GM23248 (cell line): Measurements from ENCODE around the gene PYY. TPM values are rescaled to one million over a fixed set of nuclear protein-coding genes. Genes with fewer than 3 reads are reported as not detected.

Experiments used
- DNase-seq: peaks from one replicate; pipeline ENCODE4 v3.0.0-alpha.2; 2015
- H2AFZ ChIP-seq: fragments of 200-600 bp; sonication (generic); 2 replicates; pipeline ENCODE4 v1.6.1; 2016; ENCODE audit warnings: antibody characterized with exemption
- H3F3A ChIP-seq: fragments of 200-600 bp; sonication (generic); 2 replicates; pipeline ENCODE4 v1.6.1; 2016; ENCODE audit warnings: mild to moderate bottlenecking, antibody characterized with exemption, mixed run types; ENCODE audit not compliant: insufficient read depth
- H3K27ac ChIP-seq: fragments of 200-600 bp; sonication (generic); 2 replicates; pipeline ENCODE4 v1.5.1; 2016; ENCODE audit warnings: mild to moderate bottlenecking
- H3K27me3 ChIP-seq: fragments of 200-600 bp; sonication (generic); replicated peaks from 2 replicates; pipeline ENCODE4 v1.6.1; 2016; ENCODE audit warnings: mild to moderate bottlenecking; ENCODE audit not compliant: insufficient read depth
- H3K36me3 ChIP-seq: fragments of 200-600 bp; sonication (generic); 2 replicates; pipeline ENCODE4 v1.6.1; 2016; ENCODE audit warnings: low read depth, mild to moderate bottlenecking
- H3K4me1 ChIP-seq: fragments of 200-600 bp; sonication (generic); 2 replicates; pipeline ENCODE4 v1.6.1; 2016; ENCODE audit warnings: mild to moderate bottlenecking; ENCODE audit not compliant: insufficient read depth
- H3K4me2 ChIP-seq: fragments of 200-600 bp; sonication (generic); one replicate; pipeline ENCODE4 v1.6.1; 2016; ENCODE audit warnings: mild to moderate bottlenecking; ENCODE audit not compliant: unreplicated experiment
- H3K4me3 ChIP-seq: fragments of 200-600 bp; sonication (generic); 2 replicates; pipeline ENCODE4 v1.5.1; 2016; ENCODE audit warnings: mild to moderate bottlenecking
- H3K79me2 ChIP-seq: fragments of 200-600 bp; sonication (generic); 2 replicates; pipeline ENCODE4 v1.6.1; 2016; ENCODE audit warnings: mild to moderate bottlenecking; ENCODE audit not compliant: insufficient read depth
- H3K9ac ChIP-seq: fragments of 200-600 bp; sonication (generic); 2 replicates; pipeline ENCODE4 v1.6.1; 2016; ENCODE audit warnings: mild to moderate bottlenecking
- H3K9me2 ChIP-seq: fragments of 200-600 bp; sonication (generic); 2 replicates; pipeline ENCODE4 v1.6.1; 2016; ENCODE audit warnings: mixed run types, mild to moderate bottlenecking, moderate library complexity; ENCODE audit not compliant: insufficient read depth
- H3K9me3 ChIP-seq: fragments of 200-600 bp; sonication (generic); one replicate; pipeline ENCODE4 v1.6.1; 2017; ENCODE audit warnings: low read depth
- H4K20me1 ChIP-seq: fragments of 200-600 bp; sonication (generic); 2 replicates; pipeline ENCODE4 v1.6.0; 2016; ENCODE audit not compliant: insufficient read depth
- EZH2 ChIP-seq: fragments of 200-600 bp; sonication (generic); IDR thresholded peaks from 2 replicates; pipeline ENCODE4 v1.6.1; 2018; ENCODE audit warnings: antibody characterized with exemption, mild to moderate bottlenecking; ENCODE audit not compliant: insufficient read depth, poor library complexity, severe bottlenecking
- EZH2phosphoT487 ChIP-seq: fragments of 200-600 bp; sonication (generic); IDR thresholded peaks from 2 replicates; pipeline ENCODE4 v1.6.1; 2018; ENCODE audit warnings: antibody characterized with exemption, moderate library complexity, mild to moderate bottlenecking, low read depth; ENCODE audit not compliant: insufficient read depth
- WGBS, 2 experiments: methylation state at CpG; one replicate each; pipeline ENCODE4 v1.1.6; 2015 to 2017; ENCODE audit warnings: low lambda C conversion rate in 2 of 2, low coverage in 1 of 2; ENCODE audit errors: missing lambda C conversion rate in 2 of 2; 5-methylcytosine and 5-hydroxymethylcytosine counted together
- in situ Hi-C: fragments of 300-500 bp; cut with MboI; formaldehyde crosslinking; loops from 2 replicates; pipeline ENCODE4 v1.15.0; 2020
- polyA plus RNA-seq: library from polyadenylated mRNA; unstranded; fragments of >200 nt; fragmentation: Nextera tagmentation; extraction: Ambion mirVana; gene quantifications from 2 replicates; pipeline ENCODE4 v1.2.1, GENCODE V29; 2016
- total RNA-seq: library from RNA; depleted of rRNA; stranded (reverse); fragments of >200 nt; shearing (Covaris generic); gene quantifications from 2 replicates; pipeline ENCODE4 v1.2.3, GENCODE V29; 2014

Gene PYY
- total and polyA plus RNA-seq, 2 experiments from 2014 or later = not detected

- DNase-seq = no peak
- Histone ChIP-seq H3K4me3 (no peak overlapping the region), H3K27ac (no peak overlapping the region), H4K20me1 (no peaks in the 10 kb centered on the region), H3K27me3 (peaks cover 17% of the 10 kb centered on the region), H3K4me2 (no peak overlapping the region), H3K79me2 (no peaks in the 10 kb centered on the region), H3K36me3 (no peaks in the 10 kb centered on the region), H3F3A (no peaks in the 10 kb centered on the region; the same call in 1 of the 2 replicates), H2AFZ (no peak overlapping the region), H3K9me3 (no peaks in the 10 kb centered on the region), H3K4me1 (no peaks in the 10 kb centered on the region; the same call in 1 of the 2 replicates), H3K9ac (no peak overlapping the region), H3K9me2 (no peaks in the 10 kb centered on the region)
- WGBS, 2 experiments = 49 to 63% methylated on average over 4 of the region's 4 CpGs
- in situ Hi-C loops = no loop called here
- no peak for TF ChIP-seq EZH2phosphoT487
- no peak for TF ChIP-seq EZH2
Observed at GRCh38 chr17:43970366-43970765, 16.6 kb upstream of the PYY start.

- in situ Hi-C loops = no loop called here
- H3K79me2 ChIP-seq = no peaks in the 10 kb centered on the region
- peak overlapping the region; percentile 39 for H2AFZ ChIP-seq
- peaks cover 7% of the 10 kb centered on the region; the same call in 1 of the 2 replicates for H3K27me3 ChIP-seq
- no peak overlapping the region for H3K27ac ChIP-seq
- H4K20me1 ChIP-seq = no peaks in the 10 kb centered on the region
- DNase-seq = peak; percentile 46
- no peaks in the 10 kb centered on the region; the same call in 1 of the 2 replicates for H3K4me1 ChIP-seq
- H3K9me3 ChIP-seq = no peaks in the 10 kb centered on the region
- no peaks in the 10 kb centered on the region for H3K36me3 ChIP-seq
- no peak overlapping the region for H3K4me3 ChIP-seq
- no peak overlapping the region for H3K9ac ChIP-seq
- no peaks in the 10 kb centered on the region for H3F3A ChIP-seq
- no peaks in the 10 kb centered on the region for H3K9me2 ChIP-seq
- WGBS, 2 experiments = 21 to 23% methylated on average over 9 of the region's 9 CpGs
- H3K4me2 ChIP-seq = no peak overlapping the region
- no peak for TF ChIP-seq EZH2
- no peak for TF ChIP-seq EZH2phosphoT487
Observed at GRCh38 chr17:43967251-43967875, 13.6 kb upstream of the PYY start.

DNA sequence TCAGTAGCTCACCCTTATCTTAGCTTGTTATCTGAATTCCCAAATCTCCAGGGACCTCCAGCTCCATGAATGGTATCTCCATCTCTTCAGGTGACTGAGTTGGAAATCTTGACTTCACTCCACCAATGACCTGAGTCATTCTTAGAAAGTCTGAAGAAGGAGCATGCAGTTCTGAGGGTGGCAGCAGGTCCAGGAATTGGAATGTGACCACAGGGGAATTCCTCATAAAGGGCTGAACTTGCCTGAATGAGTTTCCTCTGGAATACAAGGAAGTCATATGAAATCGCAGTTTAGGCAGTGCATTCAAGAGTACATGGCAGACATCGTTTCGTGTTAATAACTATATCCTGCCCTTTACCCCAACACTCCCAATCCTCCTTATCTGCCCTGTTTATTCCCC, 12.5 kb upstream of the PYY start:
- Histone ChIP-seq H3K4me2 (no peak overlapping the region), H3K27me3 (peaks cover 7% of the 10 kb centered on the region; the same call in 1 of the 2 replicates), H4K20me1 (no peaks in the 10 kb centered on the region), H3K4me1 (no peaks in the 10 kb centered on the region; the same call in 1 of the 2 replicates), H3K4me3 (no peak overlapping the region), H3K9ac (no peak overlapping the region), H3K9me2 (no peaks in the 10 kb centered on the region), H3K27ac (no peak overlapping the region), H3K79me2 (no peaks in the 10 kb centered on the region), H3F3A (no peaks in the 10 kb centered on the region), H3K9me3 (no peaks in the 10 kb centered on the region), H3K36me3 (no peaks in the 10 kb centered on the region), H2AFZ (no peak overlapping the region)
- TF ChIP-seq EZH2phosphoT487 = no peak
- no peak for TF ChIP-seq EZH2
- WGBS, 2 experiments = 88 to 96% methylated on average over 3 of the region's 3 CpGs
- DNase-seq = no peak
- in situ Hi-C loops = no loop called here

DNA sequence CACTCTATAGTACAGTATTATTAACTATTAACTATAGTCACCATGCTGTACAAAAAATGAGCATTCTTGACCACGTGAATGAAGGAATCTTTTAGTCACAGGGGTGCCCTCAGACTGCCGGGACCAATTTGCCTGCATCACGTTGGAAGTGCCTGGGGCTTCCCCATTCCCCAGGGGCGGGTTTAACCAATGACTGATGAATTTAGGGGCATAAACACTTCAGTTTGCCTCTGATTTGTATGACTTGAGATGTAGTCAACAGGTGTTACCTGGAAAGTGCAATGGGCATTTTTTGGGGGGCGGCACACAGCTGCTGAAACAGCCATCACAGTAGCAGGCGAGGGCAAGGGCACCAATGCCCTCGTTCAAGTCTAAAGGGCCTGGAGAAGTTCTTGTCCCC, 8.7 kb upstream of the PYY start:
- no peaks in the 10 kb centered on the region for H3K36me3 ChIP-seq
- no peak overlapping the region for H2AFZ ChIP-seq
- no peaks in the 10 kb centered on the region for H3K9me2 ChIP-seq
- no peaks in the 10 kb centered on the region for H4K20me1 ChIP-seq
- in situ Hi-C loops = no loop called here
- no peak for DNase-seq
- H3K27me3 ChIP-seq = peaks cover 7% of the 10 kb centered on the region; the same call in 1 of the 2 replicates
- H3K79me2 ChIP-seq = no peaks in the 10 kb centered on the region
- H3F3A ChIP-seq = no peaks in the 10 kb centered on the region
- WGBS, 2 experiments = 31 to 33% methylated on average over 7 of the region's 7 CpGs
- no peaks in the 10 kb centered on the region for H3K4me1 ChIP-seq
- TF ChIP-seq EZH2 (no peak), EZH2phosphoT487 (no peak)
- H3K4me3 ChIP-seq = no peak overlapping the region
- H3K9me3 ChIP-seq = no peaks in the 10 kb centered on the region
- H3K4me2 ChIP-seq = no peak overlapping the region
- H3K9ac ChIP-seq = no peak overlapping the region
- H3K27ac ChIP-seq = no peak overlapping the region
